Mesenchymal stem cell (in vitro differentiated cells and primary cell): ENCODE results near the gene IVL.

ENCODE experiments used
- DNase-seq: peaks from one replicate; pipeline ENCODE4 v3.0.0-alpha.2; 2013
- H2AFZ ChIP-seq: one replicate; pipeline ENCODE4 v1.6.1; 2013; ENCODE audit warnings: low read depth, mild to moderate bottlenecking, control low read depth, inconsistent platforms, low read length, moderate library complexity
- H2AK5ac ChIP-seq: 2 replicates; pipeline ENCODE4 v1.6.1; 2013; ENCODE audit warnings: low read length, moderate library complexity, mild to moderate bottlenecking, inconsistent platforms; ENCODE audit not compliant: severe bottlenecking
- H2BK120ac ChIP-seq: one replicate; pipeline ENCODE4 v1.6.1; 2013; ENCODE audit warnings: low read depth, mild to moderate bottlenecking, inconsistent platforms, low read length, moderate library complexity
- H2BK12ac ChIP-seq, 2 experiments: one replicate each; pipeline ENCODE4 v1.6.1; 2013; ENCODE audit warnings: inconsistent platforms in 2 of 2, low read length in 2 of 2, mild to moderate bottlenecking in 2 of 2, moderate library complexity in 2 of 2, control low read depth in 1 of 2
- H2BK15ac ChIP-seq: one replicate; pipeline ENCODE4 v1.6.1; 2013; ENCODE audit warnings: mild to moderate bottlenecking, low read depth, inconsistent platforms; ENCODE audit not compliant: poor library complexity, severe bottlenecking
- H2BK5ac ChIP-seq: 2 replicates; pipeline ENCODE4 v1.6.1; 2013; ENCODE audit warnings: low read depth, mild to moderate bottlenecking, low read length, control low read depth, inconsistent platforms; ENCODE audit not compliant: poor library complexity, severe bottlenecking
- H3K14ac ChIP-seq, 2 experiments: one replicate each; pipeline ENCODE4 v1.6.1; 2013; ENCODE audit warnings: inconsistent platforms in 2 of 2, low read length in 2 of 2, control low read depth in 1 of 2, mild to moderate bottlenecking in 1 of 2, moderate library complexity in 1 of 2
- H3K18ac ChIP-seq, 2 experiments: one replicate each; pipeline ENCODE4 v1.6.1; 2013; ENCODE audit warnings: inconsistent platforms in 2 of 2, low read length in 2 of 2, control low read depth in 1 of 2, low read depth in 1 of 2, mild to moderate bottlenecking in 1 of 2
- H3K23ac ChIP-seq, 2 experiments: one replicate each; pipeline ENCODE4 v1.6.1; 2013; ENCODE audit warnings: inconsistent platforms in 2 of 2, low read length in 2 of 2, mild to moderate bottlenecking in 2 of 2, moderate library complexity in 2 of 2, control low read depth in 1 of 2
- H3K27ac ChIP-seq: 2 replicates; pipeline ENCODE4 v1.5.1; 2013; ENCODE audit warnings: mild to moderate bottlenecking, moderate library complexity, low read length, control low read depth, inconsistent platforms; ENCODE audit not compliant: poor library complexity, severe bottlenecking
- H3K27me3 ChIP-seq, 2 experiments: 2 replicates each; pipeline versions ENCODE4 v1.6.1 to v1.7.0; 2013; ENCODE audit warnings: low read length in 2 of 2, mild to moderate bottlenecking in 2 of 2, moderate library complexity in 2 of 2, control low read depth in 1 of 2, inconsistent platforms in 1 of 2; ENCODE audit not compliant: control insufficient read depth in 1 of 2, insufficient read depth in 1 of 2
- H3K36me3 ChIP-seq, 2 experiments: 2 replicates each; pipeline versions ENCODE4 v1.6.1 to v1.7.0; 2013; ENCODE audit warnings: low read length in 2 of 2, control low read depth in 1 of 2, inconsistent platforms in 1 of 2, low read depth in 1 of 2, mild to moderate bottlenecking in 1 of 2; ENCODE audit not compliant: insufficient read depth in 2 of 2, control insufficient read depth in 1 of 2
- H3K4ac ChIP-seq, 2 experiments: one replicate each; pipeline ENCODE4 v1.6.1; 2013; ENCODE audit warnings: inconsistent platforms in 2 of 2, low read length in 2 of 2, mild to moderate bottlenecking in 2 of 2, moderate library complexity in 2 of 2, control low read depth in 1 of 2, low read depth in 1 of 2
- H3K4me1 ChIP-seq: 2 replicates; pipeline ENCODE4 v1.6.1; 2013; ENCODE audit warnings: low read depth, low read length, control low read depth; ENCODE audit not compliant: control insufficient read depth, insufficient read depth
- H3K4me2 ChIP-seq: 2 replicates; pipeline ENCODE4 v1.6.1; 2013; ENCODE audit warnings: low read length, mild to moderate bottlenecking, inconsistent platforms; ENCODE audit not compliant: poor library complexity, severe bottlenecking
- H3K4me3 ChIP-seq, 2 experiments: 2 replicates each; pipeline versions ENCODE4 v1.5.1 to v1.7.0; 2013; ENCODE audit warnings: low read length in 2 of 2, mild to moderate bottlenecking in 2 of 2, control low read depth in 1 of 2, low read depth in 1 of 2; ENCODE audit not compliant: insufficient read depth in 1 of 2
- H3K79me1 ChIP-seq: replicated peaks from 2 replicates; pipeline ENCODE4 v1.6.1; 2013; ENCODE audit warnings: mild to moderate bottlenecking, control low read depth, low read length, inconsistent platforms; ENCODE audit not compliant: poor library complexity, severe bottlenecking
- H3K9ac ChIP-seq: 2 replicates; pipeline ENCODE4 v1.7.0; 2013; ENCODE audit warnings: mild to moderate bottlenecking, low read length, moderate library complexity
- H3K9me3 ChIP-seq: 2 replicates; pipeline ENCODE4 v1.7.0; 2013; ENCODE audit warnings: mild to moderate bottlenecking, low read length; ENCODE audit not compliant: control insufficient read depth
- H4K8ac ChIP-seq: one replicate; pipeline ENCODE4 v1.6.1; 2013; ENCODE audit warnings: inconsistent platforms, mild to moderate bottlenecking, low read length, moderate library complexity
- H4K91ac ChIP-seq: one replicate; pipeline ENCODE4 v1.6.1; 2013; ENCODE audit warnings: mild to moderate bottlenecking, low read length, inconsistent platforms
- WGBS: methylation state at CpG from one replicate; pipeline ENCODE4 v1.1.7; 2013; ENCODE audit warnings: mixed read lengths; 5-methylcytosine and 5-hydroxymethylcytosine counted together

Gene IVL

GRCh38 chr1:152884085-152884484 lies 24.3 kb upstream of the IVL start:
- H3K4me2 ChIP-seq, result no peak overlapping the region
- no peak overlapping the region for H3K9ac ChIP-seq
- H3K4me3 ChIP-seq, result no peak overlapping the region
- H4K91ac ChIP-seq, result no peak overlapping the region
- DNase-seq, result no peak
- no peak overlapping the region for H2BK12ac ChIP-seq
- no peak overlapping the region for H3K27ac ChIP-seq
- H3K4ac ChIP-seq, result no peak overlapping the region
- H3K27me3 ChIP-seq, result no peaks in the 10 kb centered on the region
- no peak overlapping the region for H2AK5ac ChIP-seq
- H3K36me3 ChIP-seq, result no peaks in the 10 kb centered on the region
- H3K79me1 ChIP-seq, result no peaks in the 10 kb centered on the region
- no peak overlapping the region for H2BK5ac ChIP-seq
- no peak overlapping the region for H4K8ac ChIP-seq
- no peak overlapping the region for H2AFZ ChIP-seq
- no peak overlapping the region for H2BK15ac ChIP-seq
- no peaks in the 10 kb centered on the region for H3K9me3 ChIP-seq
- no peak overlapping the region for H2BK120ac ChIP-seq
- H3K18ac ChIP-seq, result no peak overlapping the region
- no peak overlapping the region for H3K23ac ChIP-seq
- H3K4me1 ChIP-seq, result no peaks in the 10 kb centered on the region
- no peak overlapping the region for H3K14ac ChIP-seq

DNA sequence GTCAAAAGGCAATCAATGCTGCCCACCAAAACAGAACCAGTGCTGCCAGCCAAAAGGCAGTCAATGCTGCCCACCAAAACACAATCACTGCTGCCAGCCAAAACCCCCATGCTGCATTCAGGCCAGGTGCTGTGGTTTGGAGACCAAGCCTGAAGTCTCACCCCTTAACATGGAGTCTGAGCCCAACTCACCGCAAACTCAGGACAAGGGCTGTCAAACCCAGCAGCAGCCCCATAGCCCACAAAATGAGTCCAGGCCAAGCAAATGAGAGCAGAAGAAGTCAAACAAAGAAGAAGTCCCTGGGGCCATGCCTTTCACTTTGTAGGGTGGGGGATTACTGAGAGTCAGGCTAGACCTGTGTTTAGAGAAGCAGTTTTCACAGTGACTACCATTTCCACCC lies 23.8 kb upstream of the IVL start:
- WGBS, result 100% methylated on average over 1 of the region's 1 CpG
- Histone ChIP-seq H3K4me1 (no peaks in the 10 kb centered on the region), H2AFZ (no peak overlapping the region), H3K4me3 (no peak overlapping the region), H2BK5ac (no peak overlapping the region), H3K4ac (no peak overlapping the region), H3K18ac (no peak overlapping the region), H2BK12ac (no peak overlapping the region), H3K9ac (no peak overlapping the region), H3K4me2 (no peak overlapping the region), H3K27ac (no peak overlapping the region), H2BK120ac (no peak overlapping the region), H2AK5ac (no peak overlapping the region), H3K27me3 (no peaks in the 10 kb centered on the region), H3K9me3 (no peaks in the 10 kb centered on the region), H4K91ac (no peak overlapping the region), H2BK15ac (no peak overlapping the region), H3K36me3 (no peaks in the 10 kb centered on the region), H4K8ac (no peak overlapping the region), H3K79me1 (no peaks in the 10 kb centered on the region), H3K23ac (no peak overlapping the region), H3K14ac (no peak overlapping the region)
- no peak for DNase-seq

GRCh38 chr1:152884966-152885624 lies 23.3 kb upstream of the IVL start:
- Histone ChIP-seq H3K36me3 (no peaks in the 10 kb centered on the region), H3K27ac (no peak overlapping the region), H3K9me3 (no peaks in the 10 kb centered on the region), H3K27me3 (no peaks in the 10 kb centered on the region), H2BK120ac (no peak overlapping the region), H2BK15ac (no peak overlapping the region), H3K4me1 (no peaks in the 10 kb centered on the region), H4K91ac (no peak overlapping the region), H3K4me3 (no peak overlapping the region), H3K23ac (no peak overlapping the region), H2AK5ac (no peak overlapping the region), H3K9ac (no peak overlapping the region), H3K14ac (no peak overlapping the region), H3K4ac (no peak overlapping the region), H3K79me1 (no peaks in the 10 kb centered on the region), H3K4me2 (no peak overlapping the region), H4K8ac (no peak overlapping the region), H2BK5ac (no peak overlapping the region), H2BK12ac (no peak overlapping the region), H2AFZ (no peak overlapping the region), H3K18ac (no peak overlapping the region)
- 49% methylated on average over 3 of the region's 4 CpGs for WGBS
- DNase-seq, result no peak

DNA sequence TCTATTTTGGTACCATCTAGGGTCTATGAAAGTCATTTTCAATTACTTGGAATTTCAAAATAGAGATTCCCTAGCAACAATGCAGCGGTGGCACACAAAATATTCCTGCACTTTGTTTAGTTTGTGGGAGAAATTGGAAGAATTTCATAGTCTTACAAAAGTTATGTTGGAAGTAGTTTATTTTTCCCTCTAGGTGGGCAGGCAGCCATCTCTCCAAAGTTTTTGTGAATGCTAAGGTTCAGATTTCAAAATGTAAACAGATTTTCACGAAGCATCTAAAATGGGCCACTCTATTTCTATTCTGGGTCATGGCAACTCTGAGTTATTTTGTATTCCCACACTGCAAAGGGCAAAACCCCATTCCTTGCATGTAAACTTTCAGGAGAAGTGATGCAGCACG lies 22.3 kb upstream of the IVL start:
- Histone ChIP-seq H3K4me1 (no peaks in the 10 kb centered on the region), H2BK5ac (no peak overlapping the region), H3K36me3 (no peaks in the 10 kb centered on the region), H3K4me2 (no peak overlapping the region), H2AK5ac (no peak overlapping the region), H3K4ac (no peak overlapping the region), H3K9me3 (no peaks in the 10 kb centered on the region), H3K23ac (no peak overlapping the region), H2BK120ac (no peak overlapping the region), H4K91ac (no peak overlapping the region), H3K4me3 (no peak overlapping the region), H4K8ac (no peak overlapping the region), H3K79me1 (no peaks in the 10 kb centered on the region), H3K18ac (no peak overlapping the region), H3K27ac (no peak overlapping the region), H3K27me3 (no peaks in the 10 kb centered on the region), H2BK15ac (no peak overlapping the region), H3K9ac (no peak overlapping the region), H2AFZ (no peak overlapping the region), H2BK12ac (no peak overlapping the region), H3K14ac (no peak overlapping the region)
- no peak for DNase-seq
- 44% methylated on average over 3 of the region's 3 CpGs for WGBS
